Endothelial cell of umbilical vein (primary cell): ENCODE data around the gene BRF1. TPM values are rescaled to one million over a fixed set of nuclear protein-coding genes. Genes with fewer than 3 reads are reported as not detected.

Experiments used
- BruUV-seq: library from RNA; stranded (reverse); fragments of 400-500 nt; replicated peaks from 2 replicates; lab custom pipeline; 2021; lab: Mats Ljungman, UMichigan
- CTCF ChIA-PET: fragments of 300-600, 350-600 bp; sonication (Branson Sonifier 250); formaldehyde crosslinking; loops from one replicate; lab custom pipeline; 2021; ENCODE audit warnings: antibody characterized with exemption, inconsistent platforms; lab: Charles Lee
- POLR2A ChIA-PET: fragments of 300-600, 350-600 bp; sonication (Branson Sonifier 250); formaldehyde crosslinking; loops from one replicate; lab custom pipeline; 2021; ENCODE audit warnings: antibody characterized with exemption, inconsistent platforms; lab: Charles Lee
- DNase-seq: peaks from one replicate; pipeline ENCODE4 v3.0.0-alpha.2; 2011; ENCODE audit warnings: low read depth, low spot score
- FAIRE-seq: peaks from 2 replicates; lab custom pipeline; 2011; peaks lifted over from hg19 to GRCh38; lab: Jason Lieb, UNC
- H2AFZ ChIP-seq: 2 replicates; pipeline ENCODE4 v1.6.0; 2012; ENCODE audit warnings: low read depth, low read length, control low read depth, inconsistent platforms
- H3K27ac ChIP-seq: 2 replicates; pipeline ENCODE4 v1.5.1; 2011; ENCODE audit warnings: low read depth, mild to moderate bottlenecking, control low read depth, low read length, moderate library complexity; ENCODE audit not compliant: insufficient read depth
- H3K27me3 ChIP-seq, 2 experiments: 2 replicates each; pipeline versions ENCODE4 v1.6.0 to v1.6.1; 2011; ENCODE audit warnings: low read length in 2 of 2, mixed read lengths in 1 of 2; ENCODE audit not compliant: control insufficient read depth in 2 of 2, insufficient read depth in 2 of 2
- H3K36me3 ChIP-seq, 2 experiments: 2 replicates in 1 of 2; 3 replicates in 1 of 2; pipeline ENCODE4 v1.5.1; 2011; ENCODE audit warnings: low read length in 2 of 2, mild to moderate bottlenecking in 1 of 2, moderate library complexity in 1 of 2; ENCODE audit not compliant: control insufficient read depth in 2 of 2, insufficient read depth in 2 of 2; ENCODE audit errors: extremely low read depth in 1 of 2
- H3K4me1 ChIP-seq: 3 replicates; pipeline ENCODE4 v1.5.1; 2011; ENCODE audit warnings: mild to moderate bottlenecking, low read length; ENCODE audit not compliant: control insufficient read depth, insufficient read depth; ENCODE audit errors: extremely low read depth
- H3K4me2 ChIP-seq: 2 replicates; pipeline ENCODE4 v1.6.1; 2011; ENCODE audit warnings: low read length, control low read depth, mixed read lengths; ENCODE audit not compliant: insufficient read depth
- H3K4me3 ChIP-seq, 3 experiments: fragments of 200-600 bp in 1 of 3; sonication (generic), shearing (Covaris generic) in 1 of 3; replicated peaks in 1 of 3; 2 replicates each; pipeline ENCODE4 v1.5.1; 2011 to 2016; ENCODE audit warnings: control low read depth in 3 of 3, low read length in 3 of 3, mild to moderate bottlenecking in 2 of 3, inconsistent platforms in 1 of 3, low read depth in 1 of 3, moderate library complexity in 1 of 3; ENCODE audit not compliant: insufficient read depth in 1 of 3
- H3K79me2 ChIP-seq: 2 replicates; pipeline ENCODE4 v1.6.0; 2012; ENCODE audit warnings: low read length, inconsistent platforms; ENCODE audit not compliant: control insufficient read depth, insufficient read depth
- H3K9ac ChIP-seq: replicated peaks from 2 replicates; pipeline ENCODE3; 2011; ENCODE audit warnings: low read length, control low read depth; ENCODE audit not compliant: insufficient read depth; ENCODE audit errors: extremely low read depth
- H3K9me1 ChIP-seq: replicated peaks from 3 replicates; pipeline ENCODE4 v1.6.0; 2011; ENCODE audit warnings: mild to moderate bottlenecking, low read length; ENCODE audit not compliant: control insufficient read depth, insufficient read depth; ENCODE audit errors: extremely low read depth
- H3K9me3 ChIP-seq: replicated peaks from 2 replicates; pipeline ENCODE4 v1.5.1; 2012; ENCODE audit warnings: low read length, inconsistent platforms; ENCODE audit not compliant: control insufficient read depth, insufficient read depth
- H4K20me1 ChIP-seq: replicated peaks from 2 replicates; pipeline ENCODE3; 2011; ENCODE audit warnings: mild to moderate bottlenecking, low read length; ENCODE audit not compliant: control insufficient read depth, insufficient read depth; ENCODE audit errors: extremely low read depth
- FOS ChIP-seq: IDR thresholded peaks from 2 replicates; pipeline ENCODE4 v1.6.1; 2011; ENCODE audit warnings: mild to moderate bottlenecking, low read length, moderate library complexity, borderline replicate concordance; ENCODE audit not compliant: insufficient read depth
- JUN ChIP-seq: IDR thresholded peaks from 2 replicates; pipeline ENCODE4 v1.6.1; 2011; ENCODE audit warnings: borderline replicate concordance, low read depth; ENCODE audit not compliant: insufficient read length, insufficient read depth
- POLR2AphosphoS5 ChIP-seq: IDR thresholded peaks from 2 replicates; pipeline ENCODE4 v1.6.1; 2012; ENCODE audit warnings: low read depth, mild to moderate bottlenecking, control low read depth, low read length, moderate library complexity; ENCODE audit not compliant: insufficient read depth
- dilution Hi-C: fragments of 300-500 bp; cut with MboI; formaldehyde crosslinking; loops from one replicate; pipeline ENCODE4 v1.15.0; 2019; ENCODE audit warnings: low sequenced_read_pairs; ENCODE audit not compliant: extremely low pct_ligation_motif_present
- intact Hi-C: fragments of 100-400 bp; cut with micrococcal nuclease; formaldehyde crosslinking; loops from one replicate; pipeline ENCODE4 v1.10.0; 2022
- polyA plus RNA-seq, 4 experiments: library from polyadenylated mRNA; depleted of rRNA in 3 of 4; stranded (reverse) in 3 of 4; unstranded in 1 of 4; fragments of >200 nt; gene quantifications; 2 replicates each; pipeline versions ENCODE4 v1.2.1 to v1.2.3, GENCODE V29; 2011 to 2012; ENCODE audit warnings: missing spikeins in 1 of 4
- total RNA-seq: library from RNA; stranded (reverse); gene quantifications from 2 replicates; pipeline ENCODE4 v1.2.3, GENCODE V29; 2021
- TF ChIP-seq, protein P1 (sequence below), 2 donors: IDR thresholded peaks; 1 replicate in 1 of 2; 2 replicates in 1 of 2; pipeline ENCODE4 v1.5.1; 2011; ENCODE audit warnings: low read length in 2 of 2, mild to moderate bottlenecking in 2 of 2, moderate library complexity in 2 of 2, control low read depth in 1 of 2, inconsistent platforms in 1 of 2, low read depth in 1 of 2; ENCODE audit not compliant: insufficient read depth in 1 of 2; ENCODE audit errors: extremely low read depth in 1 of 2

The BRF1 gene
- total and polyA plus RNA-seq, 2 donors (not counting 3 experiments of a cell fraction or from before 2014, with no cell fraction given), result 19.0 to 47.2 TPM

- Histone ChIP-seq H3K4me1 (peaks cover 27% of the 10 kb centered on the region), H3K9me1 (no peaks in the 10 kb centered on the region), H3K4me2 (peak overlapping the region; percentile 6), H3K79me2 (peaks cover 40% of the 10 kb centered on the region), H2AFZ (no peak overlapping the region), H3K9ac (peak overlapping the region; percentile 19), H3K36me3 (no peaks in the 10 kb centered on the region), H3K4me3 (no peak overlapping the region), H3K27ac (peak overlapping the region; percentile 46), H3K27me3 (no peaks in the 10 kb centered on the region), H4K20me1 (no peaks in the 10 kb centered on the region), H3K9me3 (no peaks in the 10 kb centered on the region)
- DNase-seq, result peak; percentile 64
- FAIRE-seq, result peak; percentile 87
- BruUV-seq, result no TSS peak
- CTCF ChIA-PET, result interaction anchor here (0.6 to 1.0 kb wide), 4 partner anchors 7 to 203 kb away, joined by 3 to 6 read pairs (median 4); partner anchors contain the start of genes BRF1 and BTBD6
- intact Hi-C loops, result loop anchor here (2.0 kb wide), 1 partner anchor 60 kb away; no protein-coding TSS in a partner anchor
- POLR2A ChIA-PET, result interaction anchor here (0.6 kb wide), 1 partner anchor 81 kb away, joined by 4 read pairs; no protein-coding TSS in a partner anchor
- dilution Hi-C loops, result no loop called here
- TF ChIP-seq POLR2AphosphoS5, result peak; percentile 47
- TF ChIP-seq, protein P1, sequence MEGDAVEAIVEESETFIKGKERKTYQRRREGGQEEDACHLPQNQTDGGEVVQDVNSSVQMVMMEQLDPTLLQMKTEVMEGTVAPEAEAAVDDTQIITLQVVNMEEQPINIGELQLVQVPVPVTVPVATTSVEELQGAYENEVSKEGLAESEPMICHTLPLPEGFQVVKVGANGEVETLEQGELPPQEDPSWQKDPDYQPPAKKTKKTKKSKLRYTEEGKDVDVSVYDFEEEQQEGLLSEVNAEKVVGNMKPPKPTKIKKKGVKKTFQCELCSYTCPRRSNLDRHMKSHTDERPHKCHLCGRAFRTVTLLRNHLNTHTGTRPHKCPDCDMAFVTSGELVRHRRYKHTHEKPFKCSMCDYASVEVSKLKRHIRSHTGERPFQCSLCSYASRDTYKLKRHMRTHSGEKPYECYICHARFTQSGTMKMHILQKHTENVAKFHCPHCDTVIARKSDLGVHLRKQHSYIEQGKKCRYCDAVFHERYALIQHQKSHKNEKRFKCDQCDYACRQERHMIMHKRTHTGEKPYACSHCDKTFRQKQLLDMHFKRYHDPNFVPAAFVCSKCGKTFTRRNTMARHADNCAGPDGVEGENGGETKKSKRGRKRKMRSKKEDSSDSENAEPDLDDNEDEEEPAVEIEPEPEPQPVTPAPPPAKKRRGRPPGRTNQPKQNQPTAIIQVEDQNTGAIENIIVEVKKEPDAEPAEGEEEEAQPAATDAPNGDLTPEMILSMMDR (IDR thresholded peaks at IDR 0.05; ENCODE audit: extremely low read depth in 1 of 2, insufficient read depth in 1 of 2, low read depth in 1 of 2, low read length in 2 of 2), result no peak
- peak; percentile 3 for TF ChIP-seq JUN
- TF ChIP-seq FOS, result peak; percentile 42
These were observed 7.7 kb downstream of the BRF1 start for GRCh38 chr14:105292826-105293711.
